ENCODE results near the gene C12orf42.

C12orf42 gene

DNA sequence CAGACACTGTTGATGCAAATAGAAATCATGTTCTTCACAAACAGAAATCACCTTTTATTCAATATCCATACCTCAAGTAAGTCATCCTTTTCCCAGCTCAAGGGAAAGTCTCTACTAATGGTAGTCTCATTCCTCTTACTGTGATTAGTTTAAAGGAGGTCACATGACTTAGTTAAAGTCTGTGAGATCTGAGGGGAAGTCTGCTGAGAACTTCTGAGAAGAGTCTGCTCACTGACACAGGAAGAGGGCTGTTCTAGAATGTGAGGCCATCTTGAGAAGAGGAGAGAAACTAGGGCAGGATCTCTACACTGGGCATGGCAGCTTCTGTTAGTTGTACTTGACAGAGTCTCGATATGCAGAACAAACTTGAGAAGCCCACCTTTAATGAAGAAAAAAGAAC, 146.8 kb downstream of the C12orf42 start:
- TF ChIP-seq, protein P1, sequence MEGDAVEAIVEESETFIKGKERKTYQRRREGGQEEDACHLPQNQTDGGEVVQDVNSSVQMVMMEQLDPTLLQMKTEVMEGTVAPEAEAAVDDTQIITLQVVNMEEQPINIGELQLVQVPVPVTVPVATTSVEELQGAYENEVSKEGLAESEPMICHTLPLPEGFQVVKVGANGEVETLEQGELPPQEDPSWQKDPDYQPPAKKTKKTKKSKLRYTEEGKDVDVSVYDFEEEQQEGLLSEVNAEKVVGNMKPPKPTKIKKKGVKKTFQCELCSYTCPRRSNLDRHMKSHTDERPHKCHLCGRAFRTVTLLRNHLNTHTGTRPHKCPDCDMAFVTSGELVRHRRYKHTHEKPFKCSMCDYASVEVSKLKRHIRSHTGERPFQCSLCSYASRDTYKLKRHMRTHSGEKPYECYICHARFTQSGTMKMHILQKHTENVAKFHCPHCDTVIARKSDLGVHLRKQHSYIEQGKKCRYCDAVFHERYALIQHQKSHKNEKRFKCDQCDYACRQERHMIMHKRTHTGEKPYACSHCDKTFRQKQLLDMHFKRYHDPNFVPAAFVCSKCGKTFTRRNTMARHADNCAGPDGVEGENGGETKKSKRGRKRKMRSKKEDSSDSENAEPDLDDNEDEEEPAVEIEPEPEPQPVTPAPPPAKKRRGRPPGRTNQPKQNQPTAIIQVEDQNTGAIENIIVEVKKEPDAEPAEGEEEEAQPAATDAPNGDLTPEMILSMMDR (IDR thresholded peaks at IDR 0.05; ENCODE audit: low read depth, low read length, missing control alignments): no peak
- no peak overlapping the region for H3K4me3 ChIP-seq (replicated peaks; ENCODE audit: low read depth, low read length)
- DNase-seq (ENCODE audit: extremely low read depth, low read depth): no peak

DNA sequence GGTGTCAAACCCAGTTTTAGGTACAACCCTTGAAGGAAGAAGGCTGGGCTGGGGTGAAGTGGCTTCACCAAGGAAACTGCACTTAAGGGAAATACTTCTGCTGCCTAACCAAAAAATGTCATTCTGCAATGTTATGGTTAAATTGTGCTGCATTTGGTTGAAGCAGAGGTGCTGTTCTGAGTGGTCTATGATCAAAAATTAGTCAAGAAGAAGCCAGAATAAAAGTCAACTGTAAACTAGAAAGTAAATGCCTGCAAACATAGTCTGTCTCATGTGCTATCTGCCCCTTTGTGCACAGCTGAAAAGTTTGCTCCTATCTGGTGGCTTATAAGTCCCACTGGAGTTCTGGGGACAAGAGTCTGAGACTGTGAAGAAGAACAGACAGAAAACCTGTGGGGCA, 158.8 kb downstream of the C12orf42 start:
- TF ChIP-seq, protein P1 (IDR thresholded peaks at IDR 0.05; ENCODE audit: low read depth, low read length, missing control alignments): no peak
- H3K4me3 ChIP-seq (replicated peaks; ENCODE audit: low read depth, low read length): no peak overlapping the region
- DNase-seq (ENCODE audit: extremely low read depth, low read depth): no peak

DNA sequence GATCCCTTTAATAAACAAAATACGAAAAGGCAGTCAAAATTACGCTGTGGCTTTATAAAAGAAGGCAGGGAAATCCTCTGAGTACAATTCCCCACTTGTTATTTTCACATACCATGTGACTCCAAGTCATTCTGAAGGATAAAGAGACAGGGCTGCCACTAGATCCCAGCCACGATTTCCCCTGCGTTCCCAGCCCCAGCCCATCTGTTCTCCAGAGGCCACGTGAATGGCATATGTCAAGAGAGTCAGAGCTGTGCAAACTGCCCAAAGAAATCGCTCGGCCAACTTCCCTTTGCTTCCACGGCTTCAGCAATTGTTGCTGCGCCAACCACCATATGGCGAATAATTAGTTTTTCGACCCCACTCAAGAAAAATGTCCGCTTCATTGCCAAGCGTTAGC, 161.3 kb downstream of the C12orf42 start:
- TF ChIP-seq, protein P1 (IDR thresholded peaks at IDR 0.05; ENCODE audit: low read depth, low read length, missing control alignments): no peak
- no peak for DNase-seq (ENCODE audit: extremely low read depth, low read depth)

DNA sequence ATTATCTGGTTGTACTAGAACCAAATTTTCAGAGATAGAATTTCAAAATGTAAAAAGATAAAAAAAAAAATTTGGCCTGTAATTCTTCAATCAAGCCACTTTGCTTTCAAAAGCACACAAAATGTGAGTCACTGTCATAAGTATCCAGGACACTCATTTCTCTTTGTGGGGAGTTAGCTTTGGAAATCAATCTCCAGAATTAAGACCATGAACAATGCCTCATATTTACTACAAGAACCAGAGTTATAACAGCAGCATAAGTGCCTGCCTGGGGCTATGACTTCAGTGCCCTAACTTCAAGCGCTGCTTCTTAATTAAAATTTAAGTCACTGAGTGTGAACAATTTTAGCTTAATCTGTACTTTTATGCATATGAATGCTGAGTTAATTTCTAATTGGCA, 162.1 kb downstream of the C12orf42 start:
- DNase-seq (ENCODE audit: extremely low read depth, low read depth): no peak
- TF ChIP-seq, protein P1 (IDR thresholded peaks at IDR 0.05; ENCODE audit: low read depth, low read length, missing control alignments): no peak
- H3K4me3 ChIP-seq (replicated peaks; ENCODE audit: low read depth, low read length): no peak overlapping the region

More for the DNA sequence above, 161.3 kb downstream of the C12orf42 start:
- H3K4me3 ChIP-seq (replicated peaks; ENCODE audit: low read depth, low read length): no peak overlapping the region

DNA sequence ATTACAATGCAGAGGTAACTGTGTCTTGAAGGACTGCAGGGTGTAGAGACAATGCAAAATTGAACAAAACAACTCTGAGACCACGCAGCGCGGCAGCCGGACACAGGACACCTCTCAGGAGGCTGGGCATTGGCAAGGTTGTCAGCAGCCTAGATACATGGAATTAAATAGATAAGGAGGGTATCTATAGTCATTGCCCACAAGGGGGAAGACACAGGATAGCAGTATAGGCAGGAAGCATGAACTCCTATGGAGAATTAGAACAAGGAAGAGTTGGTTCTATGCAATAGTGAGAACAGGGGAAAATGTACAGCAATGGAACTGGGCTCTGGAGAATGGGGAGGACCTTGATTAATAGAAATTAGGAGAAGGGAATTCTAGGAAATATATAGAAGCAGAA, 164.1 kb downstream of the C12orf42 start:
- H3K4me3 ChIP-seq (replicated peaks; ENCODE audit: low read depth, low read length): no peak overlapping the region
- TF ChIP-seq, protein P1 (IDR thresholded peaks at IDR 0.05; ENCODE audit: low read depth, low read length, missing control alignments): no peak
- no peak for DNase-seq (ENCODE audit: extremely low read depth, low read depth)

DNA sequence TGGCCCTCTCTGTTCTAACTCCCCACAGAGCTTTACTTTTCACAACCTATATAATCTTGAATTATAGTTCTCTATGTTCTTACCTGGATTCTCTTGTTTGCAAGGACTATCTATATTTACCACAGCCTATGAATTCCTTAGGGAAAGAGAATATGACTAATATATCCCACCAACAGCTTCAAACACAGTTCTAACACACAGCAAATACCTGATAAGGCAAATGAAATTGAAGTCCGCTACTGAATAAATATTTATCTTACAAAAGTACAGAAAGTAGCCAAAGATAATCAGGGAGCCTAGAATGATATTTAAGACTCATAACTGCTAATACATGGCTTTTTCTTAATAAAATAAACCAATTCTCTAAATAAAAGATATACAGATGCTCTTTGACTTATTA, 165.1 kb downstream of the C12orf42 start:
- no peak overlapping the region for H3K4me3 ChIP-seq (replicated peaks; ENCODE audit: low read depth, low read length)
- TF ChIP-seq, protein P1 (IDR thresholded peaks at IDR 0.05; ENCODE audit: low read depth, low read length, missing control alignments): no peak
- DNase-seq (ENCODE audit: extremely low read depth, low read depth): no peak

DNA sequence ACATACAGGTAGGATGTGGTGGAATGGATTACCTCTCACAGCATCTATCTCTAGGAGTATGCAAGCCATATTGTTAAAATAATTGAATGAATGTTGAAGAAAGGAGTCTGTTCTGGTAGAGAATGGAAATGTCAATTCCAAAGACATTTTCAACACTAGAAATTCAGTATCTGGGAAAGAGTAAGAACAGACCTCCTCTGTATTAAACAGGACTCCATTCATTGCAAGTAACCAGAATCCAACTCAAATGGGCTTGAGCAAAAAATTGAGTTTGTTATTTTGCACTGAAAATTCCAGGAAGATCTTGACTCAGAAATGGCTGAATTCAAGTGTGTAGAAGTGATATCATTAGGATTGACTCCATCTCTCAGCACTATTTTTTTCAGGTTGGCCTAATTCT, 168.1 kb downstream of the C12orf42 start:
- TF ChIP-seq, protein P1 (IDR thresholded peaks at IDR 0.05; ENCODE audit: low read depth, low read length, missing control alignments): no peak
- H3K4me3 ChIP-seq (replicated peaks; ENCODE audit: low read depth, low read length): no peak overlapping the region
- DNase-seq (ENCODE audit: extremely low read depth, low read depth): no peak
